Renal pelvis (tissue), 12 donors: ENCODE data around the gene AP1G2. TPM values are rescaled to one million over a fixed set of nuclear protein-coding genes. Genes with fewer than 3 reads are reported as not detected.
"Not testable (repeated sequence)": the region's sequence is repeated elsewhere in the genome, so short reads cannot be mapped to it uniquely, and the experiment has no call there.

ENCODE experiments used
- DNase-seq: peaks from one replicate; pipeline ENCODE4 v3.0.0-alpha.2; 2013
- long read RNA-seq, 16 experiments: transcript quantifications; one replicate each; lab custom pipeline, GENCODE V29; 2026
- polyA plus RNA-seq, 3 donors: library from polyadenylated mRNA; unstranded; fragments of 120-200 nt; gene quantifications; one replicate each; pipeline ENCODE4 v1.2.1, GENCODE V29; 2013; ENCODE audit not compliant: insufficient read length in 3 of 3

Gene AP1G2
- 100 to 1,000 TPM in 2 of 3 donors, 10 to 100 TPM in 1; 79.0 to 122 (median 113) TPM for polyA plus RNA-seq
- long read RNA-seq, donor 1, partial matches to known transcripts, result 0 of 6 reads
- long read RNA-seq, donor 1, other reads (novel, unspliced or antisense), result 0 of 6 reads
- long read RNA-seq, donor 2, partial matches to known transcripts, result 0 of 3 reads
- long read RNA-seq, donor 2, other reads (novel, unspliced or antisense), result 0 of 3 reads
- long read RNA-seq, donor 3, partial matches to known transcripts, result 0 of 8 reads
- long read RNA-seq, donor 3, other reads (novel, unspliced or antisense), result 0 of 8 reads
- long read RNA-seq, donor 4, partial matches to known transcripts, result 12 of 17 reads
- long read RNA-seq, donor 4, other reads (novel, unspliced or antisense), result 0 of 17 reads
- long read RNA-seq, donor 5, partial matches to known transcripts, result 0 of 3 reads
- long read RNA-seq, donor 5, other reads (novel, unspliced or antisense), result 0 of 3 reads
- long read RNA-seq, donor 6, transcript AP1G2-214 (2 exons, 658 nt), result major isoform, 5 of 44 reads
- long read RNA-seq, donor 6, partial matches to known transcripts, result 29 of 44 reads
- long read RNA-seq, donor 6, other reads (novel, unspliced or antisense), result 0 of 44 reads
- long read RNA-seq, donor 7, partial matches to known transcripts, result 0 of 7 reads
- long read RNA-seq, donor 7, other reads (novel, unspliced or antisense), result 0 of 7 reads
- long read RNA-seq, donor 8, result 0 reads
- long read RNA-seq, donor 9, partial matches to known transcripts, result 0 of 5 reads
- long read RNA-seq, donor 9, other reads (novel, unspliced or antisense), result 0 of 5 reads
- long read RNA-seq, donor 10, partial matches to known transcripts, result 0 of 5 reads
- long read RNA-seq, donor 10, other reads (novel, unspliced or antisense), result 0 of 5 reads
- long read RNA-seq, donor 11, partial matches to known transcripts, result 0 of 8 reads
- long read RNA-seq, donor 11, other reads (novel, unspliced or antisense), result 0 of 8 reads
- long read RNA-seq, donor 12, transcript AP1G2-214 (2 exons, 658 nt), result major isoform, 5 of 29 reads
- long read RNA-seq, donor 12, partial matches to known transcripts, result 15 of 29 reads
- long read RNA-seq, donor 12, other reads (novel, unspliced or antisense), result 0 of 29 reads
- long read RNA-seq, donor 13, partial matches to known transcripts, result 0 of 5 reads
- long read RNA-seq, donor 13, other reads (novel, unspliced or antisense), result 0 of 5 reads
- long read RNA-seq, donor 14, result 0 reads
- long read RNA-seq, donor 15, result 0 reads
- long read RNA-seq, donor 16, partial matches to known transcripts, result 16 of 23 reads
- long read RNA-seq, donor 16, other reads (novel, unspliced or antisense), result 0 of 23 reads

- DNase-seq, result peak; percentile 73
These were observed at the start of gene AP1G2 for GRCh38 chr14:23567186-23568020. Gene AP1G2, minus strand, starts transcription at chr14:23567791. Its CDS starts 477 bp downstream, at chr14:23567314.

DNA sequence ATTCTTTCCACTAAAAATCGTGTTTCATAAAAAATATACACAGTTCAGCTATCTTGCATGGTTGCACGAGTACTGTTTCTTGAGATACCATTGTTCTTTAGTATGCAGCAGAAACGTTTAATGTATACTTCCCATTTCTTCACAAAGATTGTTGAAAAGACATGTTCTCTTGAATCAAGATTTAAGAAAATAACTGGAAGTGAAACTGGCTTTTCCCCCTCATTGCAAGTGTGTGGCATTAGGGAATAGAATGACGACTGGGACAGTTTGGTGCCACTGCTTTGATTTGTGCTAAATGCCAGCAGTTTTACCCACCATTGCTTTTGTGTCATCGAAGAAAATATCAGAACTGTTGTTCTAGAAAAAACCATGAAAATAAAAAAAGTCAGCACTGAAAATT lies 48.3 kb upstream of the AP1G2 start:
- no peak for DNase-seq

DNA sequence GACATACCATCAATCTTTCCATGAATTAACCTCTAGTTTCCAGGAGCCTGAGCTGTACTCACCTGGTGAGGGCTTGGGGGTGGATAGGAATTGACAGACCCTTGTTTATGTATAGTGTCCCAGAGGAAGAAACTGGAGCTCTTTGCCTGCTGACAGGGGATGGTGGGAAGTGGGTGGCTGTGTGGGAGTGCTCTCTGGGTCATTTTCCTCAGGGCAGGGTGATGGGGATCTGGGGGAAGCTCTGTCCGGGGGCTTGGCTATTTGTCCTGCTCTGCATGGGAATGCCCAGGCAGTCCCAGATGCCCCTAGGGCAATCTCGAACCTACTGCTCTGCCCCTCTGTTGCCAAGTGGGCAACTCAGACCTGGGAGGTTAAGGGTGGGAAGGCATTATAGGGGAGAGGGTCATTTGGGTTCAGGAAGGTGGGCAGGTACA lies 46.8 kb upstream of the AP1G2 start:
- DNase-seq, result no peak

DNA sequence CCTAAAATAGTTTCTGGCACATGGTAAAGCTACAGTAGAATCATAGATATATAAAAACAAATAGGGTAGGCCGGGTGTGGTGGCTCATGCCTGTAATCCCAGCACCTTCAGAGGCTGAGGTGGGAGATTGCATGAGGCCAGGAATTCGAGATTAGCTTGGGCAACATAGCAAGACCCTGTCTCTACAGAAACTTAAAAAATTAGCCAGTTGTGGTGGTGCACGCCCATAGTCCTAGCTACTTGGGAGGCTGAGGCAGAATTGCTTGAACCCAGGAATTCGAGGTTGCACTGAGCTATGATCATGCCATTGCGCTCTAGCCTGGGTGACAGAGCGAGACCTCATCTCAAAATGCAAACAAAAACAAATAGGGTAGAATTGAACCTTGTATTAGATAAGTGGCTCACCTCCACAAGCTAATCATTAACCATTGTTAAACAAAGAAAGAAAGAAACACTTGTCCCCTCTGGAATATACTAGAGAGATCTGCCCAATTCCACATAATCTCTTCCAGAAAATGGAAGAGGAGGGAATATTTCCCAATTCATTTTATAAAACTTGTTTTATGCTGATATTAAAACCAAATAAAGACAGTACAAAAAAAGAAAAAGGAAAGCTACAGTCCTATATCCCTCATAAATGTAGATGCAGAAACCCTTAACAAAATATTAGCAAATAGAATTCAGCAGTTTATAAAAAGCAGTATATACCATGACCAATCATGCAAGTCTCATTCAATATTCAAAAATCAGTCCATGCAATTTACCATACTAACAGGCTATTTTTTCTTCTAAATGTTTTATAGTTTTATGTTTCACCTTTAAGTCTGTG lies 45.9 kb upstream of the AP1G2 start:
- DNase-seq, result no peak

- no peak for DNase-seq
These were observed 45.2 kb upstream of the AP1G2 start for GRCh38 chr14:23612802-23613201.

DNA sequence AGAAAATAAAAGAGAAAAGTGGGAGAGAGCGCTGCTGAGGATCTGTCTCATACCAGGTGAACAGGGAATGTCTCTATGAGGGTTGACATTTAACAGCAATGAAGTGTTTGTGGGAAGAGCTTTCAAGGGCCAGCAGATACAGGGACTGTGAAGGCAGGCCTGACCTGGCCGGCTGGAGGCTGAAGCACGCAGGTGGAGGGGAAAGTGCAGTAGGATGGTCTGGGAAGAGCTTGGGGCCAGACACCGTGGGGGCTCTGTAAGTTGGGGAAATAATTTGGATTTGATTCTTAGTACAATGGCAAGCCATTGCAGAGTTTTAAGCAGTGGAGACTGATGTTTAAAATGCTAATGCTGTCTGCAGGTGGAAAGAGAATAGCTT lies 44.8 kb upstream of the AP1G2 start:
- DNase-seq, result no peak

- no peak for DNase-seq
These were observed 43.3 kb upstream of the AP1G2 start for GRCh38 chr14:23610815-23611289.

GRCh38 chr14:23610090-23610814 lies 42.7 kb upstream of the AP1G2 start:
- no peak for DNase-seq

GRCh38 chr14:23609411-23610089 lies 42.0 kb upstream of the AP1G2 start:
- DNase-seq, result not testable (repeated sequence)

GRCh38 chr14:23609001-23609400 lies 41.4 kb upstream of the AP1G2 start:
- no peak for DNase-seq

GRCh38 chr14:23608454-23608853 lies 40.9 kb upstream of the AP1G2 start:
- no peak for DNase-seq

GRCh38 chr14:23605931-23606585 lies 38.5 kb upstream of the AP1G2 start:
- no peak for DNase-seq

- no peak for DNase-seq
These were observed 37.1 kb upstream of the AP1G2 start for GRCh38 chr14:23604675-23605170.

- DNase-seq, result no peak
These were observed 36.6 kb upstream of the AP1G2 start for GRCh38 chr14:23604148-23604547.

- no peak for DNase-seq
These were observed 35.5 kb upstream of the AP1G2 start for GRCh38 chr14:23603103-23603502.

- no peak for DNase-seq
These were observed 34.8 kb upstream of the AP1G2 start for GRCh38 chr14:23602181-23603095.

DNA sequence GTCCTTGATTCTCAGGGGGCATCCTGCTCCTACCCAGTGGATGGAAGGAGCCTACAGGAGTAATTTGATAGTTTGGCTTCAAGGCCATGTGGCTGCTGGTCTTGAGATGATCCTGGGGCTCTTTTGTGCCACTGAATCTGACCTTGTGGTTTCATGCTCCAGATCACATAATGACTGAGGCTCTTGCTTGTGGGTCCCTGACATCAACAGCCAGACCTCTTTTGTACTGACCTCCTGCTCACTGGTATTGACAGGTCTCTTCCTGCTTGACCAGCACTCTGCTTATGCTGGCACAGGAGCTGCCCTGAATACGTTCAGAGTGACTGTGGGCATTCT lies 34.2 kb upstream of the AP1G2 start:
- DNase-seq, result no peak
